Neuronal stem cell (in vitro differentiated cells): ENCODE measurements around the gene PPP1R11.

Experiments used
- DNase-seq: peaks from one replicate; pipeline ENCODE4 v3.0.0-alpha.2; 2013; ENCODE audit warnings: low spot score
- H2AFZ ChIP-seq: one replicate; pipeline ENCODE4 v1.6.1; 2013; ENCODE audit warnings: mild to moderate bottlenecking, low read length, inconsistent platforms
- H2AK5ac ChIP-seq: 2 replicates; pipeline ENCODE4 v1.6.1; 2013; ENCODE audit warnings: low read depth, mild to moderate bottlenecking, inconsistent platforms, low read length, moderate library complexity, mixed read lengths
- H2BK120ac ChIP-seq: 2 replicates; pipeline ENCODE4 v1.6.1; 2013; ENCODE audit warnings: low read depth, mild to moderate bottlenecking, inconsistent platforms, low read length, moderate library complexity, mixed read lengths
- H2BK12ac ChIP-seq: one replicate; pipeline ENCODE4 v1.6.1; 2013; ENCODE audit warnings: low read length, inconsistent platforms
- H2BK15ac ChIP-seq: 2 replicates; pipeline ENCODE4 v1.6.1; 2013; ENCODE audit warnings: mild to moderate bottlenecking, low read length, inconsistent platforms, mixed read lengths
- H2BK5ac ChIP-seq: one replicate; pipeline ENCODE4 v1.6.1; 2013; ENCODE audit warnings: inconsistent platforms, mild to moderate bottlenecking, low read length, moderate library complexity
- H3K14ac ChIP-seq: one replicate; pipeline ENCODE4 v1.6.1; 2013; ENCODE audit warnings: low read length, inconsistent platforms
- H3K18ac ChIP-seq: 2 replicates; pipeline ENCODE4 v1.6.1; 2013; ENCODE audit warnings: low read length, inconsistent platforms
- H3K23ac ChIP-seq: 2 replicates; pipeline ENCODE4 v1.6.1; 2013; ENCODE audit warnings: low read depth, mild to moderate bottlenecking, mixed read lengths, low read length, inconsistent platforms; ENCODE audit not compliant: poor library complexity
- H3K27ac ChIP-seq: replicated peaks from 3 replicates; pipeline ENCODE4 v1.5.1; 2013; ENCODE audit warnings: low read length, inconsistent platforms
- H3K27me3 ChIP-seq, 3 experiments: 2 replicates each; pipeline ENCODE4 v1.6.1; 2013; ENCODE audit warnings: low read length in 3 of 3, mild to moderate bottlenecking in 2 of 3, inconsistent platforms in 1 of 3, low read depth in 1 of 3, mixed read lengths in 1 of 3, moderate library complexity in 1 of 3; ENCODE audit not compliant: control insufficient read depth in 3 of 3, insufficient read depth in 3 of 3
- H3K36me3 ChIP-seq, 2 donors: replicated peaks in 1 of 2; 2 replicates each; pipeline ENCODE4 v1.6.1; 2013; ENCODE audit warnings: low read length in 2 of 2; ENCODE audit not compliant: control insufficient read depth in 2 of 2, insufficient read depth in 2 of 2
- H3K4ac ChIP-seq: 2 replicates; pipeline ENCODE4 v1.6.1; 2013; ENCODE audit warnings: inconsistent platforms, mild to moderate bottlenecking, low read length, moderate library complexity
- H3K4me1 ChIP-seq, 2 donors: 1 replicate in 1 of 2; 2 replicates in 1 of 2; pipeline ENCODE4 v1.6.1; 2013; ENCODE audit warnings: low read length in 2 of 2, low read depth in 1 of 2; ENCODE audit not compliant: control insufficient read depth in 2 of 2, insufficient read depth in 1 of 2
- H3K4me2 ChIP-seq: one replicate; pipeline ENCODE4 v1.6.1; 2013; ENCODE audit warnings: mild to moderate bottlenecking, low read length, inconsistent platforms; ENCODE audit not compliant: insufficient read depth, poor library complexity, severe bottlenecking
- H3K4me3 ChIP-seq, 2 donors: 2 replicates each; pipeline ENCODE4 v1.5.1; 2013; ENCODE audit warnings: low read length in 2 of 2, mild to moderate bottlenecking in 2 of 2, inconsistent platforms in 1 of 2, moderate library complexity in 1 of 2
- H3K79me1 ChIP-seq: one replicate; pipeline ENCODE4 v1.6.1; 2013; ENCODE audit warnings: low read depth, mild to moderate bottlenecking, inconsistent platforms, low read length, moderate library complexity
- H3K9ac ChIP-seq: one replicate; pipeline ENCODE4 v1.6.1; 2013; ENCODE audit warnings: mild to moderate bottlenecking, low read depth, low read length, inconsistent platforms; ENCODE audit not compliant: poor library complexity
- H3K9me3 ChIP-seq, 2 donors: replicated peaks in 1 of 2; 2 replicates each; pipeline versions ENCODE3 to v1.6.1; 2013; ENCODE audit warnings: low read length in 2 of 2, mild to moderate bottlenecking in 2 of 2, inconsistent platforms in 1 of 2, low read depth in 1 of 2, mixed read lengths in 1 of 2, moderate library complexity in 1 of 2; ENCODE audit not compliant: control insufficient read depth in 2 of 2, insufficient read depth in 1 of 2
- H4K8ac ChIP-seq: one replicate; pipeline ENCODE4 v1.6.1; 2013; ENCODE audit warnings: low read depth, mild to moderate bottlenecking, inconsistent platforms, low read length, moderate library complexity
- H4K91ac ChIP-seq: one replicate; pipeline ENCODE4 v1.6.1; 2013; ENCODE audit warnings: low read length, low read depth, mild to moderate bottlenecking, inconsistent platforms; ENCODE audit not compliant: poor library complexity
- WGBS, 2 donors: extraction: QIAGEN DNeasy Blood & Tissue Kit; methylation state at CpG; one replicate each; pipeline ENCODE4 v1.1.7; 2013; ENCODE audit warnings: missing lambda C conversion rate in 2 of 2, mixed read lengths in 1 of 2; ENCODE audit not compliant: insufficient read length in 2 of 2, insufficient replicate concordance in 1 of 2; ENCODE audit errors: extremely low coverage in 2 of 2; 5-methylcytosine and 5-hydroxymethylcytosine counted together

PPP1R11 gene

DNA sequence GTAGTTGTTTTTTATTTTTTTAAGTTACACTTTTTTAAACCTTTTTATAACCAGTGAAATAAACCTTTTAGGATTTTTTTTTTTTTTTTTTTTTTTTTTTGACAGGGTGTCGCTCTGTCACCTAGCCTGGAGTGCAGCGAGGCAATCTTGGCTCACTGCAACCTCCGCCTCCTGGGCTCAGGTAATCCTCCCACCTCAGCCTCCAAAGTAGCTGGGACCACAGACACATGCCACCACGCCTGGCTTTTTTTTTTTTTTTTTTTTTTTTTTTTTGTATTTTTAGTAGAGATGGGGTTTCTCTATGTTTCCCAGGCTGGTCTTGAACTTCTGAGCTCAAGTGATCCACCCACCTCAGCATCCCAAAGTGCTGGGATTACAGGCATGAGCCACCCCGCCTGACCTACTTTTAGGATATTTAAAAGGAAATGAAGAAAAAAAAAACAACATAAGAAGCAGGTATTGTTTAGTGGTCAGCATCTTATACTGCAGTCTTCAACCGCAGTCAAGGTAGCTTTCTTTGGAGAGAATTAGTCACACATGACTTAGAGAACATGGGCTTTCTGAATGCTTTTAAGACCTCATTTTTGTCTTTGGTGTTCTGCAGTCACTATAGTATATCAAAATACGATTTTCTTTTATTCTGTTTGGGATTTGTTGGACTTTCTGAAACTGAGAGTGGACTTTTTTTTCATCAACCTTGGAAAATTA is 4.4 kb upstream of the PPP1R11 start:
- Histone ChIP-seq H3K79me1 (peaks cover 4% of the 10 kb centered on the region), H3K4me1 (peaks cover 10 to 13% of the 10 kb centered on the region in 2 donors), H2BK120ac (no peak overlapping the region), H3K4ac (no peak overlapping the region), H4K91ac (no peak overlapping the region), H3K4me3 (peak overlapping the region in 1 of 2 donors; percentile 65), H3K36me3 (peaks cover 0 to 28% of the 10 kb centered on the region in 2 donors), H3K9ac (no peak overlapping the region), H2AK5ac (no peak overlapping the region), H3K9me3 (peaks cover 0 to 4% of the 10 kb centered on the region in 2 donors), H3K23ac (no peak overlapping the region), H3K4me2 (no peak overlapping the region), H4K8ac (no peak overlapping the region), H2BK15ac (no peak overlapping the region), H2AFZ (no peak overlapping the region), H3K27ac (no peak overlapping the region), H2BK5ac (no peak overlapping the region), H3K27me3 (no peaks in the 10 kb centered on the region), H3K14ac (no peak overlapping the region), H3K18ac (no peak overlapping the region), H2BK12ac (no peak overlapping the region)
- no peak for DNase-seq
- no CpG with 5 or more reads among the region's 7 CpGs for WGBS, 2 donors

DNA sequence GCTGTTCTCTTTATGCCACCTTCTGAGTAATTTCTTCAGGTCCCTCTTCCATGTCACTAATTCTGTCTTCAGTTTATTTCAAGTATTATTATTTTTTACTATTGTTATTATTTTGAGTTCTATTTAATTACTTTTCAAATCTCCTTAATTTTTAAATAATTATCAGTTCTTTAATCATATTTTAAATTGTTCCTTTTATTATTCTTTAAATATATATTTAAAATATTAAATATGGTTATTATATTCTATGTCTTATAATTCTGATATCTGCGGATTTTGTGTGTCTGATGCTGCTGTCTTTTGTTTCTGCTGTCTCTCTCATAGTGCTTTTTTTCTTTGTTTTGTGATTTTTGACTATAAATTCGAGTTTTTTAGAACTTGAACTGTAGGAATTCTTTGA is 3.7 kb upstream of the PPP1R11 start:
- Histone ChIP-seq H3K9ac (no peak overlapping the region), H2BK5ac (no peak overlapping the region), H3K23ac (no peak overlapping the region), H3K36me3 (peaks cover 0 to 25% of the 10 kb centered on the region in 2 donors), H3K79me1 (peaks cover 4% of the 10 kb centered on the region), H2BK120ac (no peak overlapping the region), H3K14ac (no peak overlapping the region), H3K27me3 (no peaks in the 10 kb centered on the region), H4K91ac (no peak overlapping the region), H3K4ac (no peak overlapping the region), H4K8ac (no peak overlapping the region), H2BK12ac (no peak overlapping the region), H3K9me3 (peaks cover 0 to 4% of the 10 kb centered on the region in 2 donors), H3K4me3 (no peak overlapping the region), H2BK15ac (no peak overlapping the region), H3K18ac (no peak overlapping the region), H2AFZ (no peak overlapping the region), H3K27ac (no peak overlapping the region), H3K4me1 (peaks cover 10 to 15% of the 10 kb centered on the region in 2 donors), H2AK5ac (no peak overlapping the region), H3K4me2 (no peak overlapping the region)
- no CpG with 5 or more reads among the region's 2 CpGs for WGBS, 2 donors
- DNase-seq = no peak

- H3K4me1 ChIP-seq = peaks cover 8 to 11% of the 10 kb centered on the region in 2 donors
- H3K4ac ChIP-seq = no peak overlapping the region
- H2BK120ac ChIP-seq = no peak overlapping the region
- H3K79me1 ChIP-seq = peaks cover 4% of the 10 kb centered on the region
- no peak overlapping the region for H4K8ac ChIP-seq
- no peak overlapping the region for H2BK5ac ChIP-seq
- H2BK15ac ChIP-seq = no peak overlapping the region
- no peak overlapping the region for H2AK5ac ChIP-seq
- peak overlapping the region; percentile 80 for H2AFZ ChIP-seq
- no peak for DNase-seq
- H3K9ac ChIP-seq = no peak overlapping the region
- H3K9me3 ChIP-seq = peaks cover 0 to 4% of the 10 kb centered on the region in 2 donors
- H3K27me3 ChIP-seq = peaks cover 0 to 6% (median 3%) of the 10 kb centered on the region in 3 experiments
- WGBS, 2 donors = no CpG with 5 or more reads among the region's 4 CpGs
- H3K27ac ChIP-seq = peak overlapping the region; percentile 89
- no peak overlapping the region for H3K23ac ChIP-seq
- H2BK12ac ChIP-seq = no peak overlapping the region
- H3K14ac ChIP-seq = no peak overlapping the region
- peak overlapping the region; percentile 70 for H3K4me2 ChIP-seq
- H3K4me3 ChIP-seq = peak overlapping the region in 1 of 2 donors; percentile 76
- H3K18ac ChIP-seq = no peak overlapping the region
- H4K91ac ChIP-seq = no peak overlapping the region
- peaks cover 2 to 43% of the 10 kb centered on the region in 2 donors for H3K36me3 ChIP-seq
Observed at GRCh38 chr6:30066082-30066481, 916 bp upstream of the PPP1R11 start.

DNA sequence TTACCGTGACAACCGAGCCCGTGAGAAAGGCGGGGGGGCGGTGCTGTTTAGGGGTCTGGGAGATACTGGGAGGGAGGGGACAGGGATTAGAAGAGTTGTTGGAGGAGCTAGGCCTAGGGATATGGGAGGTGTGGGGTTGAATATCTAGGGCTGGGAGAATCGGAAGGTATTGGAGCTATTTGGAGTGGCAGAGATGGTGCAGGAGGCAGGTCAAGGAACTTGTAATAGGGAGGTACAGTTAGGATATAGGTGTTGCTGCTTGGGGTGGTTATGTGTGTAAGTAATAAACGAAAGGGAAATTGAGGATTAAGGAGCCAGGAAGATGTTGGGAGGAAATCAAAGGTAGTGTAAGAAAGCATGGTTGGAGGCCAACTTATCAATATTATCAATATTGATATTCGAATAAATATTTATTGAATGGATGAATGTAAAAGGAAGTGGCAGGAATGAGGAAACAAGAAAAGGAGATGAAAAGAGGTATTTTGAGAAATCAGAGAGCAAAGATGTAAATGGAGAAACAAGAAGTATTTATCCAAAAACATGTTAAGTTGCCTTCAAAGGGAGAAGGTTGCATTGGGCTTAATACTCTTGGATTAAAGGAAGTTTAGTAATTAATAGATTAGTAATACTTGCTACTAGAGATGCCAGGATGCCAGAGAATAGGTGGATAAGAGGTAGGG is 602 bp downstream of the PPP1R11 start:
- Histone ChIP-seq H3K18ac (peak overlapping the region; percentile 98), H2BK15ac (no peak overlapping the region), H3K4me3 (peak overlapping the region; percentile 76 to 93), H2BK5ac (peak overlapping the region; percentile 72), H2AK5ac (no peak overlapping the region), H3K4me2 (peak overlapping the region; percentile 58), H3K27me3 (peaks cover 6 to 21% (median 8%) of the 10 kb centered on the region in 3 experiments), H3K27ac (peak overlapping the region; percentile 97), H4K91ac (no peak overlapping the region), H3K9me3 (peaks cover 0 to 4% of the 10 kb centered on the region in 2 donors), H3K4ac (no peak overlapping the region), H2AFZ (peak overlapping the region; percentile 95), H3K4me1 (peaks cover 5 to 8% of the 10 kb centered on the region in 2 donors), H3K9ac (no peak overlapping the region), H3K36me3 (peaks cover 2 to 43% of the 10 kb centered on the region in 2 donors), H4K8ac (no peak overlapping the region), H3K23ac (peak overlapping the region; percentile 49), H2BK12ac (no peak overlapping the region), H3K79me1 (no peaks in the 10 kb centered on the region), H2BK120ac (no peak overlapping the region), H3K14ac (no peak overlapping the region)
- DNase-seq = no peak
- 100% methylated on average over 2 of the region's 8 CpGs for WGBS, 2 donors
